ENCODE results near the gene PARP9.

PARP9 gene

DNA sequence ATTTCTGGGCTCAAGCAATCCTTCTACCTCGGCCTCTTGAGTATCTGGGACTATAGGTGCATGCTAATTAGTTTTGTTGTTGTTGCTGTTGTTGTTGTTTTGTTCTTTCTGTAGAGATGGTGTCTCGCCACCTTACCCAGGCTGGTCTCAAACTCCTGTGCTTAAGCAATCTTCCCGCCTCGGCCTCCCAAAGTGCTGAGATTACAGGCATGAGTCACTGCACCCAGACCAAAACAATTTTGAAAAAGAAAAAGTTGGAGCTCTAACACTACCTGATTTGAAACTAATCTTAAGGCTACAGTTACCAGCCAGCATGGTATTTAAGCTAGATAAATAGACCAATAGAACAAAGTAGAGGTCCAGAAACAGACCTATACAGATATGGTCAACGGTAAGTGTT, 79.1 kb downstream of the PARP9 start:
- DNase-seq (ENCODE audit: low read depth) = no peak

DNA sequence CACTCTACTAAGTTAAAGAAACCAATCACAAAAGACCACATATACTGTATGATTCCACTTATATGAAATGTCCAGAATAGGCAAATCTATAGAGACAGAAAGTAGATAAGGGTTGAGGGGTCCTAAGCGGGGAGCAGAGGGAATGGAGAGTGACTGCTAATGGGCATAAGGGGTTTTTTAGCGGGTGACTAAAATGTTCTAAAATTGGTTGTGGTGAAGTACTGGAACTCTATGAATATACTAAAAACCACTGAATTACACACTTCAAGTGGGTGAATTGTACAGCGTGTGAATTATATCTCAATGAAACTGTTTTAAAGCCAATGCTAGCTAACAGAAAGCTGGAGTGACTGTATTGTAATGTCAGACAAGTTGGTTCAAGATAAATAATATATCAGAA, 82.7 kb downstream of the PARP9 start:
- DNase-seq (ENCODE audit: low read depth) = no peak
